Ectodermal cell (in vitro differentiated cells): ENCODE results near the gene KDM1B.
"Not testable (repeated sequence)": the region's sequence is repeated elsewhere in the genome, so short reads cannot be mapped to it uniquely, and the experiment has no call there.

Experiments
- H3K27ac ChIP-seq: 2 replicates; pipeline ENCODE4 v1.7.0; 2013; ENCODE audit warnings: mild to moderate bottlenecking, low read depth, low read length; ENCODE audit not compliant: insufficient read depth, poor library complexity, severe bottlenecking
- H3K27me3 ChIP-seq: 2 replicates; pipeline ENCODE4 v1.7.0; 2013; ENCODE audit warnings: mild to moderate bottlenecking, low read length; ENCODE audit not compliant: insufficient read depth, control insufficient read depth, poor library complexity, severe bottlenecking
- H3K36me3 ChIP-seq: one replicate; pipeline ENCODE4 v1.7.0; 2013; ENCODE audit warnings: low read length; ENCODE audit not compliant: control insufficient read depth, insufficient read depth
- H3K4me1 ChIP-seq: one replicate; pipeline ENCODE4 v1.7.0; 2013; ENCODE audit warnings: low read length; ENCODE audit not compliant: control insufficient read depth, insufficient read depth
- H3K4me3 ChIP-seq: 2 replicates; pipeline ENCODE4 v1.7.0; 2013; ENCODE audit warnings: low read depth, low read length, control low read depth; ENCODE audit not compliant: insufficient read depth
- H3K9me3 ChIP-seq: 2 replicates; pipeline ENCODE4 v1.7.0; 2013; ENCODE audit warnings: mild to moderate bottlenecking, low read length, moderate library complexity; ENCODE audit not compliant: control insufficient read depth
- WGBS, 2 experiments: methylation state at CpG; one replicate each; pipeline ENCODE4 v1.1.7; 2013; ENCODE audit warnings: missing lambda C conversion rate in 2 of 2; 5-methylcytosine and 5-hydroxymethylcytosine counted together

Gene KDM1B

GRCh38 chr6:18186540-18187250 is 31.5 kb downstream of the KDM1B start:
- H3K27ac ChIP-seq = no peak overlapping the region
- no peaks in the 10 kb centered on the region for H3K9me3 ChIP-seq
- no peaks in the 10 kb centered on the region for H3K36me3 ChIP-seq
- no peak overlapping the region for H3K4me3 ChIP-seq
- H3K4me1 ChIP-seq = peaks cover 14% of the 10 kb centered on the region
- WGBS, 2 experiments = 81 to 87% methylated on average over 4 of the region's 4 CpGs
- H3K27me3 ChIP-seq = no peaks in the 10 kb centered on the region

- Histone ChIP-seq H3K27me3 (no peaks in the 10 kb centered on the region), H3K4me3 (no peak overlapping the region), H3K36me3 (no peaks in the 10 kb centered on the region), H3K27ac (no peak overlapping the region), H3K4me1 (peaks cover 14% of the 10 kb centered on the region), H3K9me3 (no peaks in the 10 kb centered on the region)
- 90 to 92% methylated on average over 10 of the region's 10 CpGs for WGBS, 2 experiments
Measured at GRCh38 chr6:18187701-18188100, 32.5 kb downstream of the KDM1B start.

- 97 to 100% methylated on average over 2 of the region's 2 CpGs for WGBS, 2 experiments
- Histone ChIP-seq H3K27ac (no peak overlapping the region), H3K4me1 (peaks cover 14% of the 10 kb centered on the region), H3K27me3 (no peaks in the 10 kb centered on the region), H3K36me3 (no peaks in the 10 kb centered on the region), H3K9me3 (no peaks in the 10 kb centered on the region), H3K4me3 (no peak overlapping the region)
Measured at GRCh38 chr6:18189196-18189595, 34.0 kb downstream of the KDM1B start.

GRCh38 chr6:18192026-18192425 is 36.8 kb downstream of the KDM1B start:
- Histone ChIP-seq H3K4me1 (peaks cover under 1% of the 10 kb centered on the region), H3K36me3 (no peaks in the 10 kb centered on the region), H3K27ac (no peak overlapping the region), H3K27me3 (no peaks in the 10 kb centered on the region), H3K9me3 (no peaks in the 10 kb centered on the region), H3K4me3 (no peak overlapping the region)
- WGBS, 2 experiments = 94 to 98% methylated on average over 2 to 3 of the region's 3 CpGs

GRCh38 chr6:18203786-18204185 is 48.6 kb downstream of the KDM1B start:
- Histone ChIP-seq H3K27me3 (no peaks in the 10 kb centered on the region), H3K27ac (no peak overlapping the region)
- WGBS, 2 experiments = 84 to 88% methylated on average over 6 of the region's 6 CpGs

GRCh38 chr6:18204691-18205090 is 49.5 kb downstream of the KDM1B start:
- no peak overlapping the region for H3K4me3 ChIP-seq
- no peaks in the 10 kb centered on the region for H3K27me3 ChIP-seq
- no peaks in the 10 kb centered on the region for H3K4me1 ChIP-seq
- WGBS, 2 experiments = 89 to 91% methylated on average over 8 of the region's 8 CpGs
- no peaks in the 10 kb centered on the region for H3K36me3 ChIP-seq
- no peaks in the 10 kb centered on the region for H3K9me3 ChIP-seq
- H3K27ac ChIP-seq = no peak overlapping the region

More at GRCh38 chr6:18203786-18204185, 48.6 kb downstream of the KDM1B start:
- Histone ChIP-seq H3K4me3 (no peak overlapping the region), H3K36me3 (no peaks in the 10 kb centered on the region), H3K9me3 (no peaks in the 10 kb centered on the region), H3K4me1 (no peaks in the 10 kb centered on the region)

- 95 to 96% methylated on average over 6 of the region's 6 CpGs for WGBS, 2 experiments
- Histone ChIP-seq H3K27me3 (no peaks in the 10 kb centered on the region), H3K9me3 (no peaks in the 10 kb centered on the region), H3K4me3 (no peak overlapping the region), H3K36me3 (no peaks in the 10 kb centered on the region), H3K27ac (no peak overlapping the region), H3K4me1 (no peaks in the 10 kb centered on the region)
Measured at GRCh38 chr6:18206591-18206990, 51.4 kb downstream of the KDM1B start.

GRCh38 chr6:18207438-18207837 is 52.2 kb downstream of the KDM1B start:
- H3K4me1 ChIP-seq = no peaks in the 10 kb centered on the region
- WGBS, 2 experiments = 92 to 94% methylated on average over 8 of the region's 8 CpGs
- no peaks in the 10 kb centered on the region for H3K9me3 ChIP-seq
- H3K27me3 ChIP-seq = no peaks in the 10 kb centered on the region
- H3K36me3 ChIP-seq = no peaks in the 10 kb centered on the region
- H3K4me3 ChIP-seq = no peak overlapping the region
- no peak overlapping the region for H3K27ac ChIP-seq

GRCh38 chr6:18207949-18208348 is 52.7 kb downstream of the KDM1B start:
- 91 to 96% methylated on average over 2 of the region's 2 CpGs for WGBS, 2 experiments
- no peaks in the 10 kb centered on the region for H3K27me3 ChIP-seq
- no peaks in the 10 kb centered on the region for H3K36me3 ChIP-seq

GRCh38 chr6:18208778-18209177 is 53.6 kb downstream of the KDM1B start:
- H3K9me3 ChIP-seq, H3K27ac ChIP-seq, H3K4me3 ChIP-seq, H3K4me1 ChIP-seq, H3K27me3 ChIP-seq, H3K36me3 ChIP-seq: not testable (repeated sequence)
- WGBS, 2 experiments = 91 to 92% methylated on average over 8 to 9 of the region's 9 CpGs

More at GRCh38 chr6:18207949-18208348, 52.7 kb downstream of the KDM1B start:
- H3K27ac ChIP-seq = no peak overlapping the region
- no peak overlapping the region for H3K4me3 ChIP-seq
- H3K9me3 ChIP-seq = no peaks in the 10 kb centered on the region
- no peaks in the 10 kb centered on the region for H3K4me1 ChIP-seq
